GM19351 (cell line): Measurements from ENCODE around the gene LPP.

Experiments used
- ATAC-seq: cut with Tn5 transposase; IDR thresholded peaks from one replicate; pipeline ENCODE4 v1.9.1; 2021; ENCODE audit warnings: mild to moderate bottlenecking, moderate library complexity; ENCODE audit not compliant: unreplicated experiment

The LPP gene

GRCh38 chr3:188925376-188925775 lies 771.4 kb downstream of the LPP start:
- no peak for ATAC-seq

- ATAC-seq = no peak
These were observed 772.2 kb downstream of the LPP start for GRCh38 chr3:188926111-188926510.

- ATAC-seq = no peak
These were observed 773.0 kb downstream of the LPP start for GRCh38 chr3:188926741-188927511.

GRCh38 chr3:188927971-188928370 lies 774.0 kb downstream of the LPP start:
- no peak for ATAC-seq

GRCh38 chr3:188929137-188929536 lies 775.2 kb downstream of the LPP start:
- no peak for ATAC-seq

- no peak for ATAC-seq
These were observed 777.1 kb downstream of the LPP start for GRCh38 chr3:188931036-188931435.

GRCh38 chr3:188931531-188931930 lies 777.6 kb downstream of the LPP start:
- ATAC-seq = no peak

- no peak for ATAC-seq
These were observed 781.0 kb downstream of the LPP start for GRCh38 chr3:188934989-188935388.

- no peak for ATAC-seq
These were observed 782.7 kb downstream of the LPP start for GRCh38 chr3:188936597-188937107.

- ATAC-seq = no peak
These were observed 783.4 kb downstream of the LPP start for GRCh38 chr3:188937389-188937788.

- ATAC-seq = no peak
These were observed 785.0 kb downstream of the LPP start for GRCh38 chr3:188938999-188939398.

GRCh38 chr3:188939814-188940572 lies 786.0 kb downstream of the LPP start:
- no peak for ATAC-seq
